Activated CD4-positive, alpha-beta T cell treated with anti-CD3 and anti-CD28 coated beads, Interleukin-2, Interleukin-6, amounts not matched to agents 100 ng/mL and 50 ng/mL, durations not matched to agents 16 hours and 8 hours (primary cell): ENCODE results near the gene PTCH1.

Source experiments
- DNase-seq: peaks from one replicate; pipeline ENCODE4 v3.0.0-alpha.2; 2020

PTCH1 gene

GRCh38 chr9:95462249-95463147, 54.3 kb downstream of the PTCH1 start:
- peak; percentile 91 for DNase-seq

GRCh38 chr9:95461448-95462248, 55.1 kb downstream of the PTCH1 start:
- DNase-seq: no peak

GRCh38 chr9:95460518-95461164, 56.1 kb downstream of the PTCH1 start:
- no peak for DNase-seq

- DNase-seq: no peak
Measured at GRCh38 chr9:95459851-95460517, 56.8 kb downstream of the PTCH1 start.

- DNase-seq: no peak
Measured at GRCh38 chr9:95459178-95459577, 57.6 kb downstream of the PTCH1 start.

GRCh38 chr9:95458666-95459065, 58.1 kb downstream of the PTCH1 start:
- no peak for DNase-seq

- DNase-seq: no peak
Measured at GRCh38 chr9:95457769-95458168, 59.0 kb downstream of the PTCH1 start.

- DNase-seq: no peak
Measured at GRCh38 chr9:95455714-95456113, 61.1 kb downstream of the PTCH1 start.

- no peak for DNase-seq
Measured at GRCh38 chr9:95452176-95452575, 64.6 kb downstream of the PTCH1 start.

- no peak for DNase-seq
Measured at GRCh38 chr9:95451065-95451426, 65.7 kb downstream of the PTCH1 start.

GRCh38 chr9:95450171-95451064, 66.4 kb downstream of the PTCH1 start:
- DNase-seq: no peak

GRCh38 chr9:95449016-95449415, 67.8 kb downstream of the PTCH1 start:
- DNase-seq: no peak

- no peak for DNase-seq
Measured at GRCh38 chr9:95447660-95448420, 68.9 kb downstream of the PTCH1 start.

GRCh38 chr9:95446984-95447383, 69.8 kb downstream of the PTCH1 start:
- no peak for DNase-seq

- no peak for DNase-seq
Measured at GRCh38 chr9:95446259-95446658, 70.5 kb downstream of the PTCH1 start.

- no peak for DNase-seq
Measured at GRCh38 chr9:95444160-95444559, 72.6 kb downstream of the PTCH1 start.

GRCh38 chr9:95443301-95443700, 73.5 kb downstream of the PTCH1 start:
- no peak for DNase-seq

GRCh38 chr9:95441081-95441480, 75.7 kb downstream of the PTCH1 start:
- DNase-seq: no peak

GRCh38 chr9:95440447-95440846, 76.3 kb downstream of the PTCH1 start:
- no peak for DNase-seq

- no peak for DNase-seq
Measured at GRCh38 chr9:95438561-95439357, 78.0 kb downstream of the PTCH1 start.
